Epidermal melanocyte (primary cell): ENCODE results near the gene GRK6.

Experiments
- DNase-seq: peaks from one replicate; pipeline ENCODE4 v3.0.0; 2011; ENCODE audit warnings: low spot score; ENCODE audit not compliant: insufficient read length

GRK6 gene

DNA sequence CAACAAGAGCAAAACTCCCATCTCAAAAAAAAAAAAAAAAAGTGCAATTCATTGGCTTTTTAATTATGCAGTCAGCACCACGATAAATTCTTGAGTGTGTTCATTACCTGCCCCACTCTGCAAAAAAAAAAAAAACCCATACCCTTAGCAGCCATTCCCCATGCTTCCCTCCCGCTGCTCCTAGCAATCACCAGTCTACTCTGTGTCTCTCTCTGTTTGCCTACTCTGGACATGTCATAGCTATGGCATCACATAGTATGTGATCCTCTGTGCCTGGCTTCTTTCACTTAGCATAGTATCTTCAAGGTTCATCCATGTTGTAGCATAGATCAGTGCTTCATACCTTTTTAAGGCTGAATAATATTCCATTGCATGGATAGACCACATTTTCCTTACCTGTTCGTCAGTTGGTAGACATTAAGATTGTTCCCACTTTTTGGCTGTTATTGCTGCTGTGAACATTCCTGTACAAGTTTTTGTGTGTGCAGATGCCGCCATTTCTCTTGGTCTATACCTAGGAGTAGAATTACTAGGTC is 13.1 kb downstream of the GRK6 start:
- DNase-seq, result no peak

DNA sequence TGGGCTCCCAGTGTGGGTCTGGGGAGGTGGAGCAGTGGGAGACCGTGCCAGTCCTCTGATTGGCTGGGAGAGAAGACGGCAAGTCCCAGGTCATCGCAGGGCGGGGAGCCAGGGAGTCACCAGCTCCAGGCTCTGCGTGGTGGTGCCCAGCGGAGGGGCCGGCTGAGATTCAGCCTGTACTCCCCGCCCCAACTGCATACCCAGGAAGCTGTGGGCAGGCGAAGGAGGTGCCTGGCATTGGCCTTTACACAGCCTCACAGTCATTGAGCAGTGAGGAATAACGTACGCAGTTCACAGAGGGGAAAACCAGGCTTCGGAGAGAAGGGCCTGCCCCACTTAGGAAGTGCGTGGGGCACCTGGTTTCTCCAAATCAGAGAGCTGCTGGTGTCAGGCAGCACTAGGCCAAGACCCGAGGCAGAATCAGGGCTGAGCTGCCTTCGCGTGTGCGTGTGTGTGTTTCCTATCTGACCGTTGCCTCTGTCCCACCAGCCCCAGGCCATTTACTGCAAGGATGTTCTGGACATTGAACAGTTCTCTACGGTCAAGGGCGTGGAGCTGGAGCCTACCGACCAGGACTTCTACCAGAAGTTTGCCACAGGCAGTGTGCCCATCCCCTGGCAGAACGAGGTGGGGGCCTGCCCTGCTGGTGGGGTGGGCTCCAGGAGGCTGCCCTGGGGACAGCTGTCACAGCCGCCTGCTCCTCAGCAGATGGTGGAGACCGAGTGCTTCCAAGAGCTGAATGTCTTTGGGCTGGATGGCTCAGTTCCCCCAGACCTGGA is 13.9 kb downstream of the GRK6 start:
- DNase-seq, result no peak

DNA sequence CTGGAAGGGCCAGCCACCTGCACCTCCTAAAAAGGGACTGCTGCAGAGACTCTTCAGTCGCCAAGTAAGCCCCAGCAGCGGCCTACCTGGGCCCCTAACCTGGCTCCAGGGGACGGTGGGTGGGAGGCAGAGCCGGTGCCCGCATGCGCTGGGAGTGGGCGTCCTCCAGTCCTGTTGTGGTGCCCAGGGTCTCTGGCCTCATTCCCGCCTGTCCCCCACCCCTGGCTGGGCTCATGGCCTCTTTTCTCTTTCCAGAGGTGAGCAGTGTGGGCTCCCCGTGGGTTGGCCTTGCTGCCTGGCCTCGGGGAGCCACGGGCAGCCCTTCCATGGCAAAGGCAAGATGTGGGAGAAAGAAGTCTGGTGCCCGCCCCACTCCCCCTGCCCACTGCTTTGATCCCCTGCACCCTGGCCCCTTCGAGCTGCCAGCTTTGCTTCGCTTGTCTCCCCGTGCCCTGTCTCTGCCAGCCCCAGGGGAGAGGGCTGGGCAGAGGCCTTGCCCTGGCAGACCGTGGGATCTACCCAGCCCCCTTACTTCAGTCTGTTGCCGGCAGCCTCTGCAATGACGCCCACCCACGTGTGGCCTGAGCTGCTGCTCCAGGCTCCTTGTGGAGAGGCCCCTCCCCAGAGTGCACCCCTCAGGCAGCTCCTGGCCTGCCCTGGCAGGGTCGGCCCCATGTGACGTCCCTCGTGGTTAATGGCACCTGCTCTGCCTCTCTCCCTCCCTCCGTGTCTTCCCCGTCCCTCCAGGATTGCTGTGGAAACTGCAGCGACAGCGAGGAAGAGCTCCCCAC is 14.7 kb downstream of the GRK6 start:
- DNase-seq, result no peak

DNA sequence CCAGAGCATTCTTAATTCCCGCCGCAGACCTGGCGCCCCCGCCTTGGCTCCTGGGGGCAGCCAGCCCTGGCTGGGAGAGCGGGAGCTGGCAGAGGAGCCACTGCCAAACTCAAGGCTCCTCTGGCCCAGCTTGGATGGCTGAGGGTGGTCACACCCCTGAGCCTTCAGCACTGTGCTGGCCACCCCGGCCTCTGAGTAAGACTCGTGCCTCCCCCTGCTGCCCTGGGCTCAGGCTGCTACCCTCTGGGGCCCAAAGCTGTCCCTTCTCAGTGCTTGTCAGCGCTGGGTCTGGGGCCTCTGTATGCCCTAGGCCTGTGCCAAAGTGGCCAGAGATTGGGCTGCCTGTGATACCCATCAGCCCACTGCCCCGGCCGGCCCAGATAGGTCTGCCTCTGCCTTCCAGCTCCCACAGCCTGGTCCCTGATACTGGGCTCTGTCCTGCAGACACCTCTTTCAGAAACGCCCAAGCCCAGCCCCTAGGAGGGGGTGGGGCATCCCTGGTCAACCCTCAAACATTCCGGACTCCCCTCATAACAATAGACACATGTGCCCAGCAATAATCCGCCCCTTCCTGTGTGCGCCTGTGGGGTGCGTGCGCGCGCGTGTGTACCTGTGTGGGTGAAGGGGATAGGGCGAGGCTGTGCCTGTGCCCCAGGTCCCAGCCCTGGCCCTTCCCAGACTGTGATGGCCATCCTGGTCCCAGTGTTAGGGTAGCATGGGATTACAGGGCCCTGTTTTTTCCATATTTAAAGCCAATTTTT is 15.8 kb downstream of the GRK6 start:
- no peak for DNase-seq

DNA sequence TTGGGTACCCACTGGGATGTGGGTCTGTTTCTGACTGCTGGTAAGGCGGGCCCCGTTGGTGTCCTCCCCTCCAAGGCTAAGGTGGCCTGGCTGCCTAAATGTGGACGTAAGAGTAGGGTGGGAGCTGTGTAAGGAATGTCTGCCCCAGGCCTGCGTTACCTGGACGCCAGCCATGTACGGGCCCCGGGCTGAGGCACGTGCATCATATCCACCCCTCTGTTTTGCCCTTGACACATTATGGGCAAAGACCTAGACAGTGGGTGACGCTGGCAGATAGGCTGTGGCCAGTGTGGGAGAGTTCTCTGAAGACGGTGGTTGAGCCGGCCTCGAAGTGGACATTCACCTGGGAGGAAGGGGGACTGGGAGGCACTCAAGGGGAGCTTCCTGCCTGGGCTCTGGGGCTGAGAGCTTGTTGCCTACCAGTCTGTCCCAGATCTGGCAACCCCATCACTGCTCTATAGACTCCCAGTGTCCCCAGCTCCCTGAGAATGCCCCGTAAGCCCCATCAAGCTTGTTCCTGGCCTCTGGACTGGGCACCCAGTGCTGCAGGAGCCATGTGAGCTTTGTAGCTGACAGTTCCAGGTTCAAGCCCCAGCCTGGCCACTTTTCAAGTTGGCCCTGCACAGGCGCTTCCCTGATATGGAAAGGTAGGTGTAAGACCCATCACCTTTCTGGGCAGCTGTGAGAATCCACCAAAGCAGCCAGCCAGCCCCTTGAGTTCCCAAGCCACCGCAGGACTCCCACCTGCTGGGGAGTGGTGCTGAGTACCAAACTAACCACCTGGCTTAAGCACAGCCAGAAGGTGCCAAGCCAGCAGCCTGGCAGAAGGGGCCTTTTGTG is 16.9 kb downstream of the GRK6 start:
- DNase-seq, result no peak

DNA sequence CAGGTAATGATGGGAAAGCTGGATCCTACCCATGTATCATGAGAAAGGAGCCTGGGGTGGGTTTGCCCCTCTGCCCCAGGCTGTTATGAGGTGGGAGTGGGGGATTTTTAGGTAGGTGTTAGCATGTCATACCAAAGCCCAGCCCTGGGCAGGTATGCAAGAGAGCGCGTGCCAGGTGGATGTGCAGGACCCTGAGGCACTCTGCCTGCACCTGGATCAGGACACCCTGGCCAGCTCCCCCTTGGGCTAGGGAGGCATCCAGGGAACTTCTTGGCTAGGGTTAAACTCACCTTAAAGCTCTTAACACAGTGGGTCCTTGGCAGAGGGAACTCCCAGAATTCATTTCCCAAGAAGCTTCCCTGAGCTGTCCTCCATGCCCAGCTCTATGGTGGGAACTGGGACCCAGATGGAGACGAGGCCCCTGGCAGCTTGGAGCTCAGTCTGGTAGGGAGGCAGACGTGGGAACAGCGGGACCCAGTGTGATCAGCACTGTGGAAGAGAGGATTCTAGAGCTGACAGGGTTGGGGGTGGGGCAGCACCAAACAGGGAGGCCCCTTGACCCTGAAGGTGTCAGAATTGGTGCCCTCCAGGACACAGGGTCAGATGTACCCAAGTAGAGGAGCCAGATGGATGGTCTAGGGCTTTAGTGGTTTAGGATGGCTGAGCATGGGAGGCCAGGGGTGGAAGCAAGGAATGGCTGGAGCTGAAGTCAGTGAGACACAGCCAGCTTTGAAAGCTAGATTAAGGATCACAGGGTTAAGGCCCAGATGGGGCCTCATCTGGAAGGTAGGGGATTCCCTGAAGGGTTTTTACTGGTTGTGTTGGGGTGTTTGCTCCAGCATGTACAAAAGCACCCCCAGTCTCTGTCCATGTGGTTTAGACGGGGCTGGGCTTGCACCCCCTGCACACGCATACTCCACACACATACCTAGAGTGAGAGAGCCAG is 17.9 kb downstream of the GRK6 start:
- DNase-seq, result no peak

DNA sequence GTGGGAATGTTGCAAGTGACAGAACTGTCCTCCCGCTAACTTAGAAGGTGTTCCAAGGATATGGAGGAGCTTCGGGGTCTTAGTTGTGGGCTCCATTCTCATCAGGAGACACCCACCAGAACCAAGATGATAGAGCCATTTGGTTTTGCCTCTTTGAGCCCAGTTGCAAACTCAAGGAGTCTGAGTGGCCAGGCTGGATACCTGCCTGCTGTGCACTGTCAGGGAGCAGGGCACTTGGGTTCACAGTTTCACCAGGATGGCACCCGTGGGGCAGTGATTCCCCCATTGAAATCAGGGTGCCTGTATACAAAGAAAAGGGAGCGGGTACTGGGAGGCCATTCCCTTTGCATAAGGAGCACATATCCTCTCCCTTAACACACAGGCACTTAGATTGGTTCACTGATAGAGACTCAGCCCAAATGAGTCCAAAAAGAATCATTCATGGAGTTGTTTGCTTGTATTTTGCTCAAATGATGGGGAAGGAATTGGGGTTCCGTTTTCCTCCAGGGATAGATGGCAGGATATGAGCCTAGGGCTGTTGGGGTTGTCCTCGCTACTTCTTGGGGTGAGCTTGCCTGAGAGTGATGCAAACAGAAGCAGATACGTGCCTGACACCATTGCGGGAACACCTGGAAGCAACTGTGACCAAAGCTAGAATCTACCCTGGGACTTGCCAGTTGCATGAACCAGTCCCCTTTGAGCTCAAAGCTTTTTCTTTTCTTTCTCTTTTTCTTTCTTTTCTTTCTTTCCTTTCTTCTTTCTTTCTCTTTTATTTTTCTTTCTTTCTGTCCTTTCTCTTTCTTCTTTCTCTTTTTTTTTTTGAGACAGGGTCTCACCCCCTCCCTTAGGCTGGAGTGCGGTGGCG is 18.8 kb downstream of the GRK6 start:
- no peak for DNase-seq

DNA sequence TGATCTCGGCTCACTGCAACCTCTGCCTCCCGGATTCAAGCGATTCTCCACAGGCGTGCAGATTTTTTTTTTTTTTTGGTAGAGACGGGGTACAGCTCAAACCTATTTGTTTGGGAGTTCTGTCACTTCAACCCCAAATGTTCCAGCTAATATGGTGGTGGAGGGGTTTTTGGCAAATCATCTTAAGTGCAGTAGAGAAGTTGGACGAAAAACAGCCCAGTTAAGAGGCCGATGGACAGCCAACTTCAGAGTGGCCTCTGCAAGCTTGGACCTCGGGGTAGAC is 19.4 kb downstream of the GRK6 start:
- DNase-seq, result no peak

DNA sequence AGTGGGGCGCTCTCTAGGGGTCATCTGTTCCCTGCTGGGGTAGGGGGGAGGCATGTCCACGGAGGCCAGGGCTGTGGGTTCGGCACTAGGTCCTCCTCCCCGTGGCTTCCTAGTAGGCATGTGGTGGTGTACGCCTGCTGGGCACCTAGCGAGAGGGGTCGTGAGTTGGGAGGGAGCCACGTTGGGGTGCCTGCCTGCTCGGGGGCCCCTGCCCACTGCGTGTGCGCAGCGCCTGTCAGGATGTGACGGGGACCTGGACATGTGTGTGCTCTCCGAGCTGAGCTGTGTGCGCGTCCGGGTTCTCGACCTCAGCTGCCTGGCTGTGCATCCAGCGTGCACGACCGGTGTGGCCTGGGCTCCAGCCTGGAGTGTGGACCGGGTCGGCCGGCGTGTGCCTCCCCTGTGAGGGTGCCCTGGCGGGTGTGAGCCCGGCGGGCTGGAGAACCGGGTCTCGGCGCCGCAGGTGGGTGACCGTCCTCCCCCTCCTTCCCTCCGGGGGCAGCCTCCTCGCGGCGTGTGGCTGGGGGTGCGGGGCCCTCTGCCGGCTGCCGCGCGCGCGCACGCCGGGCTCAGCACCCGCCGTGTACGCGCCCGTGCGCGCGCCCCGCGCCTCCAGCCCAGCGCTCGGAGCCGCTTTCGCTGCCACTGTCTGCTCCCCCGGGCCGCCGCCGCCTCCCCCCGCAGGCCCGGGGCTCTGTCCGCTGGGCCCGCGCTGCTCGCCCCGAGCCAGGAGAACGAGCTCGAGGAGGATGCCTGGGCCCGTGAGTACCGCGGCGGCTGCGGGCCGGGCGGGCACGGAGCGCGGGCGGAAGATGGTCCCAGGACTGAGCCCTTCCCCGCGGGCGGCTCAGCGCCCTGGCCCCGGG is 20.0 kb downstream of the GRK6 start, which contains the start of gene PRR7:
TSS of gene PRR7 (plus strand) at position 615 of the 866 bp plus-strand sequence. CDS start 8,254 bp downstream, outside the sequence.
- peak; percentile 75 for DNase-seq

DNA sequence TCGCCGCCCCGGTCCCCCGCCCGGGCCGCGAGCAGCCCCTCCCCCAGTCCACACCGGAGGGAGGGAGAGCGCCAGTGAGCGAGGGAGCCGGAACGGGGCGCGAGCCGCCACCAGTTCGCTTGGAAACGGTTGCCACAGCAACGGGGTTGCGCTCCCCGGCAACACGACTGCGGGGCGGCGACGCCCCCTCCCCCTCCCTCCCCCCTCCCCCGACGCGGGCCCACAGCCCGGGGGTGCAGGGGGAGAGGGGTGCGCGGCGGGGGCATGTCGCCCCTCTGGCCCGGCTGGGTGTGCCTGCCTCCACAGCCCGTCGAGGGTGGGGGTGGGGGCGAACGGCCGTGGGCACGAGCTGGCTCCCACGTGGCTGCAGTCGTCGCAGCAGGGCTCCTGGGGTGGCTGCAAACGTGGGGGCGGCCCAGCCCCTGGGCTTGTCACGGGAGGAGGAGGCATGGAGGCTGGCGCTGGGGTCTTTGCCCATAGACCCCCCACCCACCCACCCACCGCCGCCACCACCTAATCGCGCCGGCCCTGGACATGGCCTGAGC is 20.7 kb downstream of the GRK6 start:
- no peak for DNase-seq

DNA sequence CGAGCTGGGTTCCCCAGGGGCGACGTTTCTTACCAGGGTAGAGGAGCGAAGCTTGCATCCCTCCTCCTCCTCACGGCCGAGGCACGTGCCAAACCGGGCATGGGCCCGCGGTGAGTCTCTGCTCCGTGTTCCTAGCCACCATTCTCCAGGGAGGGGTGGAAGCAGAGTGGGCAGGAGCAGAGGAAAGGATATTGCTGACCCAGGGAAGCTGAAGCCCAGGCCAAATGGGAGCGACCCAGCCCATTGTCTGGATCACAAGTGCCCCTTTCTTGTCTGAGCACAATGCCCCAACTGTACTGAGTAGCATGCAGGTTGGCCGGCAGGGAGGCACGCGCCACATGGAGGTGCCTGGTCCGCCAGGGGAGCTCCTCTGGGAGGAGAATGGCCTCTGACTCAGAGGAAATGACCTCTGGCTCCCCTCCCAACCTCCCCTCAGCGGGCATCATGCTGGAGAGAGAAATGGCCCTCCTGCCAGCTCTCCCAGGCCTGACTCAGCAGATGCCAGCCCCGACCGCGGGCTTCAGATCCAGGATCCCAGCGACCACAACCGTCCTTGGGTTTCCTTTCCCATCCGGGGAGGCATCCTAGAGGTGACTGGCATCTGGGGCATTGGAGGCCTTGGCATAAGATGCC is 21.3 kb downstream of the GRK6 start:
- DNase-seq, result no peak

DNA sequence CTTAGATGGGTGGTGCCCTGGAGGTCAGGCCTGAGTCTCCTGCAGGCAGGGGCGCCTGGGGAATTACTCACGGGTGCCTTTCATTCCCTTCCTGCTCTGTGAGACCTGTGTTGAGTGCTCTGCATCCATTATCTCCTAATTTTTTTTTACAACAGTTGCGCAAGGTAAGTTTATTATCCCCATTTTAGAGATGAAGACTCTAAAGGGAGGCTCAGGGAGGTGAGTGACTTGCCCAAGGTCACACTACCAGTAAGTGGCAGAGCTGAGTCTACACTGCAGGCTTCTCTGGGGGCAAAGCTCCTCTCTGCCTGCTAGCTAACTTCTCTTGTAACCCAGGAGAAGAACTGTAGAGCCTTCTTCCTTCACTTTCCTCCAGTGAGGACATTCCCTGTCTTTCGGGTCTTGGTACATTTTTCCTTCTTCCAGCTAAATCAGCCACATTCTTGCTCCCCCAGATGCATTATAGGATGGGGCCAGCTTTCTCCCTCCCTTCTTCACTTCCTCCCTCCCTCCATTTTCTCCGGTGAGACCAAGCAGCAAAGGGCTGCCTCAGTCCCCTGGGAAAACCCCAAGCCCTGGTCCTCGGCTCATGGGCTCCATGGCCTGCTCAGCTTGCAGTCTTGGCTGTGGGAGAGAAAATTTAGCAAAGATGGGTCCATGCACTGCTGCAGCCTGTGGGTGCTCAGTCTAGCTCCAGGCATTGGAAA is 21.9 kb downstream of the GRK6 start:
- DNase-seq, result no peak

DNA sequence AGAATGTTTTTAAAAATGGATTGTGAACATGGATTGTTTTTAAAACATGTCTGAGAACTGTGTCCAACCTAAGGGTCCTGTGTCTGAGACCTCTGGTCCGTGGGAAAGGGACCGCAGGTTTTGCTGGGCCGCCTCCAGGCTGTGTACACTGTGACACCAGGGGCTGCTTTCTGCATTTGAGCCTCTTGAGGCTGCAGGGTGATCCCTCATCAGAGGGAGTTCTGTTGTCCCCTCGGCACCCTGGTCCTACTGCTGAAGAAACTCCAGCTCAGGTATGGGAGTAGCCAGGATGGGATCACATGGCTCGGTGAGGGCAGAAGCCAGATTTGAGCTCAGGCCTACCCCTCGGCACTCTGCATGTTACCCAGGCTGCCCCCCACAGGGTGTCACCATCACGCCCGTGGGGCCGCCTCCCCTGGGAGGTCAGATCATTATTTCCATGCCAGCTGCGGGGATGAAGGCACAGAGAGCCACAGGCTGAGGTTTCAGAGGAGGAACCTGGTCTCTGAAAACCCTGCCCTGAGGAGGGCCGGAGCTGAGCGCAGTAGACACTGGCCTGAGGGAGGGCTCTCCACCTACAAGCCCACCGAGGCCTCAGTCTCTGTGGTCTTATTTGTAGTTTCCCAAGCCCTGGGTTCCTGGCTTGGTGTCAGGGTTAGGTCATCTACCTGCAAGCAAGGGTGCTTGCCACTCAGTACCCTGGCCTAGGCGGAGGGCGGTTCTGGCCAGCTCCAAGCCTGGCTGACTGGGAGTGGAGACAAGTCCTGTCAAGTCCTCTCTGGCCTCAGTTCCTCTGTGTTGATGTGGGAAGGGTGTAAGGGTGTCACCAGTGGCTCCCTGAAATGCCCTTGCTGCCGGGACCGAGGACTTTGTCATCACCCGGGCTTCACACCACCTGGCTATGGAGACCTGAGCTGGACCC is 22.9 kb downstream of the GRK6 start:
- no peak for DNase-seq

DNA sequence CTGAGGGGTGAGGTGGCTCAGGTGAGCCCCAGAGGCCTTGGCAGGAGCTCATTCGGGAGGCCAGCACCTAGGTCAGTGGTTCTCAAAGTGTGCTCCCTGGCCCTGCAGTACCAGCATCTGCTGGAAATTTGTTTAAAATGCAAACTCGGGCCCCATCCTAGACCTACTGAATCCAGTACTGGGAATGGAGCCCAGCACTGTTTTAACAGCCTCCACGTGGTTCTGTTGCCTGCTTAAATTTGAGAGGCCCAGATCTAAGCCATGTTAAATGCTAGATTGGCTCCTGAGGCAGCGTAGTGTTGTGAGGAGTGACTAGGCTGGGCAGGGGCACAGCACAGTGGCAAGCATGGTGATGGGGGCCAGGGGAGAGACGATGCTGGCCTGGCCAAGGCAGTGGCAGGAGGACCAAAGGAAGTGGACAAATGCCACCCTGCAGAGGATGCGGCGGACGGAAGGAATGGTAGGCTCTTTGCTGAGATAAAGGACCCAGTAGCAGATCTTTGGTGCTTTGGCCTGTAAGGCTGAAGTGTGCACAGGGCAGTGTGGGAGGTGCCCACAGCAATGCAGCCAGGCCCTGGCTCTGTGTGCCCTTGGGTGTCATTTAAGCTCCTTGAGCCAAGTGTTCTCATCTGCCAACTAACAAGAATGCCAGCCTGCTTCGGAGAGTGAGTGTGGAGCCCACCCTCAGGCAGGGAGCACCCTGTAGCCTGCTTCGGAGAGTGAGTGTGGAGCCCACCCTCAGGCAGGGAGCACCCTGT is 24.4 kb downstream of the GRK6 start:
- DNase-seq, result no peak
